ENCODE data around the gene MEOX2.

GRCh38 chr7:15725051-15725450 lies 38.6 kb upstream of the MEOX2 start:
- TF ChIP-seq, protein P1, sequence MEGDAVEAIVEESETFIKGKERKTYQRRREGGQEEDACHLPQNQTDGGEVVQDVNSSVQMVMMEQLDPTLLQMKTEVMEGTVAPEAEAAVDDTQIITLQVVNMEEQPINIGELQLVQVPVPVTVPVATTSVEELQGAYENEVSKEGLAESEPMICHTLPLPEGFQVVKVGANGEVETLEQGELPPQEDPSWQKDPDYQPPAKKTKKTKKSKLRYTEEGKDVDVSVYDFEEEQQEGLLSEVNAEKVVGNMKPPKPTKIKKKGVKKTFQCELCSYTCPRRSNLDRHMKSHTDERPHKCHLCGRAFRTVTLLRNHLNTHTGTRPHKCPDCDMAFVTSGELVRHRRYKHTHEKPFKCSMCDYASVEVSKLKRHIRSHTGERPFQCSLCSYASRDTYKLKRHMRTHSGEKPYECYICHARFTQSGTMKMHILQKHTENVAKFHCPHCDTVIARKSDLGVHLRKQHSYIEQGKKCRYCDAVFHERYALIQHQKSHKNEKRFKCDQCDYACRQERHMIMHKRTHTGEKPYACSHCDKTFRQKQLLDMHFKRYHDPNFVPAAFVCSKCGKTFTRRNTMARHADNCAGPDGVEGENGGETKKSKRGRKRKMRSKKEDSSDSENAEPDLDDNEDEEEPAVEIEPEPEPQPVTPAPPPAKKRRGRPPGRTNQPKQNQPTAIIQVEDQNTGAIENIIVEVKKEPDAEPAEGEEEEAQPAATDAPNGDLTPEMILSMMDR (IDR thresholded peaks at IDR 0.05; ENCODE audit: poor library complexity, severe bottlenecking): no peak
- TF ChIP-seq, protein P2, sequence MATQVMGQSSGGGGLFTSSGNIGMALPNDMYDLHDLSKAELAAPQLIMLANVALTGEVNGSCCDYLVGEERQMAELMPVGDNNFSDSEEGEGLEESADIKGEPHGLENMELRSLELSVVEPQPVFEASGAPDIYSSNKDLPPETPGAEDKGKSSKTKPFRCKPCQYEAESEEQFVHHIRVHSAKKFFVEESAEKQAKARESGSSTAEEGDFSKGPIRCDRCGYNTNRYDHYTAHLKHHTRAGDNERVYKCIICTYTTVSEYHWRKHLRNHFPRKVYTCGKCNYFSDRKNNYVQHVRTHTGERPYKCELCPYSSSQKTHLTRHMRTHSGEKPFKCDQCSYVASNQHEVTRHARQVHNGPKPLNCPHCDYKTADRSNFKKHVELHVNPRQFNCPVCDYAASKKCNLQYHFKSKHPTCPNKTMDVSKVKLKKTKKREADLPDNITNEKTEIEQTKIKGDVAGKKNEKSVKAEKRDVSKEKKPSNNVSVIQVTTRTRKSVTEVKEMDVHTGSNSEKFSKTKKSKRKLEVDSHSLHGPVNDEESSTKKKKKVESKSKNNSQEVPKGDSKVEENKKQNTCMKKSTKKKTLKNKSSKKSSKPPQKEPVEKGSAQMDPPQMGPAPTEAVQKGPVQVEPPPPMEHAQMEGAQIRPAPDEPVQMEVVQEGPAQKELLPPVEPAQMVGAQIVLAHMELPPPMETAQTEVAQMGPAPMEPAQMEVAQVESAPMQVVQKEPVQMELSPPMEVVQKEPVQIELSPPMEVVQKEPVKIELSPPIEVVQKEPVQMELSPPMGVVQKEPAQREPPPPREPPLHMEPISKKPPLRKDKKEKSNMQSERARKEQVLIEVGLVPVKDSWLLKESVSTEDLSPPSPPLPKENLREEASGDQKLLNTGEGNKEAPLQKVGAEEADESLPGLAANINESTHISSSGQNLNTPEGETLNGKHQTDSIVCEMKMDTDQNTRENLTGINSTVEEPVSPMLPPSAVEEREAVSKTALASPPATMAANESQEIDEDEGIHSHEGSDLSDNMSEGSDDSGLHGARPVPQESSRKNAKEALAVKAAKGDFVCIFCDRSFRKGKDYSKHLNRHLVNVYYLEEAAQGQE (IDR thresholded peaks at IDR 0.05; ENCODE audit: borderline replicate concordance): no peak
- TF ChIP-seq EP300 (conservative IDR thresholded peaks at IDR 0.05; ENCODE audit: poor library complexity, severe bottlenecking) (no peak), EZH2 (IDR thresholded peaks at IDR 0.05; ENCODE audit: borderline replicate concordance, insufficient read depth, low read length, poor library complexity, severe bottlenecking) (no peak), TAF1 (IDR thresholded peaks at IDR 0.05; ENCODE audit: low read depth) (no peak), SMC3 (conservative IDR thresholded peaks at IDR 0.05; ENCODE audit: poor library complexity) (no peak), RAD21 (conservative IDR thresholded peaks at IDR 0.05) (no peak), POLR2AphosphoS5 (IDR thresholded peaks at IDR 0.05) (no peak), MXI1 (conservative IDR thresholded peaks at IDR 0.05; ENCODE audit: poor library complexity, severe bottlenecking) (no peak)

Measured in neural cell (in vitro differentiated cells).